HG03439 (cell line): ENCODE measurements around the gene DDX54.
"Not testable (repeated sequence)": the region's sequence is repeated elsewhere in the genome, so short reads cannot be mapped to it uniquely, and the experiment has no call there.

Source experiments
- ATAC-seq: cut with Tn5 transposase; IDR thresholded peaks from one replicate; pipeline ENCODE4 v1.9.1; 2021; ENCODE audit warnings: mild to moderate bottlenecking, moderate library complexity; ENCODE audit not compliant: unreplicated experiment

The DDX54 gene

DNA sequence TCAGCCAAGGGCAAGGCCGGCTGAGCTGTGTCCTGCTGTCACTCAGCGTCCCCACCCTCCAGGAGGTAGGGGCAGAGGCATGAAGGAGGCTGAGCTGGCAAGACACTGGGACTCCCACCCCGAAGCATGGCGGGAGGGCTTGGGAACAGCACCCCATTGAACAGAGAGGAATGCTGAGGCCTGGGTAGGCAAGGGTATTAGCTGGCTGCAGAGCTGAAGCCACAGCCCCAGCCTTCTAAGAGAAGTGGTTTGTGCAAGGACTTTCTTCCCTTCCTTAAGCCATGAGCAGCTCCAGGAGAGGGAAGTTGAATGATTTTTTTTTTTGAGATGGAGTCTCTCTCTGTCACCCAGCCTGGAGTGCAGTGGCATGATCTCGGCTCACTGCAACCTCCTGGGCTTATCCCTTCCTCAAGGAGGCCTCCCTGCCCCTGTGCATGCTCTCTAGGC lies 42.4 kb downstream of the DDX54 start:
- no peak for ATAC-seq

DNA sequence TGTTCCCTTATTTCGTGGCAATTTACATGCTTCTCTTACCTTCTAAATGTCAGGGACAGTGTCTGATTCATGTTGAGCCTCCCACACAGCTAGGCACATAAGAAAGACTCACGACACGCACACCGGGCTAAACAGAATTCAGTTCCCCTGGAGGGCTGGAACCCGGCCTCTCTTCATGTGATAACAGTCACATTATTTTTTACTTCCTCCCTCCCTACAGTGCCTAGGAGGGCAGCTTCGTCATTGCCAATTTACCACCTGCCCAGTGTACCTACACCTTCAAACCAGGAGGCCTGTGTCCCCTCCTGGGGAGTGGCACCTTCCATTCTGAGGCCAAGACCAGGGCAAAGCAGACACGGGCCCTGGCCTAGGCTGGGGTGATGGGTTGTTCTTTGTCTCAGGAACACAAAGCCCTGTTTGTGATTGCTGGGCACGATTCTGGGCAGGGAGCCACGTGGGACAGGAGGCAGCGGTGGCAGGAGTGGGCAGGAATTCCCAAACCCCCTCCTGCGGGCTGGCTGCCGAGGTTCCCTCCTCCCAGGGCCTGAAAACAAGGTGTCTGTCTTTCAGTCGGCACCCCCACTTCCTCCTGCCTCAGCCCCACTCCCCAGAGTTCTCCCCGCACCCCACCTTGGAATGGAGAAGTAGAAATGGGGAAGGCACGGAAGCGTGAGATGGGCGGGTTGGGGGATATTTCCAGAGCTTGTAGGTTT lies 42.9 kb downstream of the DDX54 start:
- no peak for ATAC-seq

DNA sequence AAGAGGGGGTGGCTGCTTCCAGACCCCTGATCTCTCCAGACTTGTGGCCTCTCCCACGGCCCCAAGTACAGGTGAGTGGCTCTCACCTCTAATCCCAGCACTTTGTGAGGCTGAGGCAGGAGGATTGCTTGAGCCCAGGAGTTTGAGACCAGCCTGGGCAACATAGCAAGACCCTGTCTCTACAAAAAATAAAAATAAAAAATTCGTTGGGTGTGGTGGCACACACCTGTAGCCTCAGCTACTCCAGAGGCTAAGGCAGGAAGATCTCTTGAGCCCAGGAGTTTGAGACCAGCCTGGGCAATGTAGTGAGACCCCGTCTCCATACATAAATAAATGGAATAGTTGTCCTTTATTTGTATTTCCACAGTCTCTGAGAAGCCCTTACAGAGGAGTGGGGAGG lies 43.6 kb downstream of the DDX54 start:
- not testable (repeated sequence) for ATAC-seq

DNA sequence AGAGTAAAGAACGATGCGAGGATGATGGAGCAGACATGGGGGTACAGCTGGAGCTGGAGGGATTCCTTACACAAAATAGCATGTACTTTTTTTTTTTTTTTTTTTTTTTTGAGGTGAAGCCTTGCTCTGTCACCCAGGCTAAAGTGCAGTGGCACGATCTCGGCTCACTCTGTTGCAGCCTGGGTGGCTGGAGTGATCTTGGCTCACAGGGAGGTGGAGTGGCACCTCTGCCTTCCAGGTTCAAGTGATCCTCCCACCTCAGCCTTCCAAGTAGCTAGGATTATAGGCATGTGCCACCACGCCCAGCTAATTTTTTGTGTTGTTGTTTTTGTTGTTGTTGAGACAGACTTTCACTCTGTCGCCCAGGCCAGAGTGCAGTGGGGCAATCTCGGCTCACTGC lies 44.6 kb downstream of the DDX54 start:
- ATAC-seq: no peak

DNA sequence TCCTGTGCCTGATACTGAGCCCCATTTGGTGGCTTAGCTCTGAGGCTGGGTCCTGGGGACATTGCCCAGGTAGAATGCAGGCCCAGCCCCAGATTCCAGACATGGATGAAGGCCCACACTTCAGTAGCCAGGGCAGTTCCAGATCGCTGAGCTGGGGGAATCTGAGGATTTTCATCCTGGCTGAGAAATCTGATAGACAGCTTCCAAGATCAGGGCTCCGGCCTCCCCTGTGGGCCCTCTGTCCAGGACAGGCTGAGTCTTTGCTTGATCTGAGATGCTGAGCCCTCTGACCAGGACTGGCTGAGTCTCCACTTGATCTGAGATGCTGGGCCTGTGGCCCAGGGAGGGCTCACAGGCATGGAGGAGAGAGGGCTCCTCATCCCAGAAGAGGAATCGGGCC lies 46.5 kb downstream of the DDX54 start:
- no peak for ATAC-seq

DNA sequence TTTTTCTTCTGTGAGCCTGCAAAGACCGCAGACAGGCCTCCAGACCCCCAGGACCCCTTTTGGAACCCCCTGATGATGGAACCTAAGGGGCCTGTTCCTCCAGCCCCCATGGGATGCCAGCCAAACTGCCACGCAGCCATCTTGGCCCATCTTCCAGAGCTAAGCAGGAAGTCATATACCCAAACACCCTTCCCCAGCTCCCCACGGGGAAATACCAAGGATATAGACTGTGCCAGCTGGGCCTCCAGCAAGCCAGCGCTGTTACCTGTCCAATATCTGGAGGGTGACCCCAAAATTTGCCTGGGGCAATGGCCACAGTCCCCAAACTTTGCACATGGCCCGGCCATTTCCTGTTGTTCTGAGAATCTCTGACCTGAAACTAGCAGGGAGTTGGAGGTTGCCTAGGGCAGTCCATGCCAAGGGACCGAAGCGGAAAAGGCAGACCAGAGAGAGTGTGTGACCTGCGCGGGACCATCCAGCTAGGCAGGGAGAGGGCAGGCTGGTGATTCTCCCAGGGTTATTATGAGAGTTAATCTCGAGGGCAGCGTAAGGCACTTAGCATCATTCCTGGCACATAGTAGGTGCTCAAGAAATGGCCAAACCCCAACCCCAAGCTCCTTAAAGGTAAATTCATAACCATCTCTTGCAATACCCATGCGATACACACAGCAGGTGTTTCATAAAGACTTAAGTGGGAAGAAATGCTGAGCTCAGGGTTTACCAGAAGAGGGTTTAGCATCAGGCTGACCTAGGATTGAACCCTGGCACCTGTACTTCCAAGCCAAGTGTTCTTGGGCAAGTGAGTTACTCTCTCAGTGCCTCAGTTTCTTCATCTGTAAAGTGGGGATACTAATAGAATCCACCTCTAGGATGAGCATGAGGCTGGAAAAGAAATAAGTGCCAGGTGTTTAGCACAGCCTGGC lies 47.2 kb downstream of the DDX54 start:
- no peak for ATAC-seq

DNA sequence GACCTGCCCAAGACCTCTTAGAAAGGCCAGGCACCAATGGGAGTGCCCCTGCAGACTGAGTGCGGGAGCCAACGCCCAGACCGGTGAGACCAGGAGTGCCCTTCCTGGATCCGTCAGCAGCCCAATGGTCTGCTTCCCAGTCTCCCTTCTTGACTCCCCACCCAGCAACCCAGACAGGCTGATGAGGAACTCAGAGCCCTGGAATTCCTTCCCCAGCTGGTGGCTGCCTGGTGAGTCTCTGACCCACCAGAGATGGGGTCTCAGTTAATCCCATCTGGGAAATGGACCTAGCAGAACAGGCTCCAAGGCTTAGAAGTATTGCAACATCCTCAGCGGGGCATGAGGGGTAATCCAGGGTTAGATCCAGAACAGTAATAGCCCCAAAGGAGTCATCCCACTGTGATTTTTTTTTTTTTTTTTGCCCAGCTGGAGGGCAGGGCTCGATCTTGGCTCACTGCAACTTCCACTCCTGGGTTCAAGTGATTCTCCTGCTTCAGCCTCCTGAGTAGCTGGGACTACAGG lies 48.2 kb downstream of the DDX54 start:
- ATAC-seq: no peak

DNA sequence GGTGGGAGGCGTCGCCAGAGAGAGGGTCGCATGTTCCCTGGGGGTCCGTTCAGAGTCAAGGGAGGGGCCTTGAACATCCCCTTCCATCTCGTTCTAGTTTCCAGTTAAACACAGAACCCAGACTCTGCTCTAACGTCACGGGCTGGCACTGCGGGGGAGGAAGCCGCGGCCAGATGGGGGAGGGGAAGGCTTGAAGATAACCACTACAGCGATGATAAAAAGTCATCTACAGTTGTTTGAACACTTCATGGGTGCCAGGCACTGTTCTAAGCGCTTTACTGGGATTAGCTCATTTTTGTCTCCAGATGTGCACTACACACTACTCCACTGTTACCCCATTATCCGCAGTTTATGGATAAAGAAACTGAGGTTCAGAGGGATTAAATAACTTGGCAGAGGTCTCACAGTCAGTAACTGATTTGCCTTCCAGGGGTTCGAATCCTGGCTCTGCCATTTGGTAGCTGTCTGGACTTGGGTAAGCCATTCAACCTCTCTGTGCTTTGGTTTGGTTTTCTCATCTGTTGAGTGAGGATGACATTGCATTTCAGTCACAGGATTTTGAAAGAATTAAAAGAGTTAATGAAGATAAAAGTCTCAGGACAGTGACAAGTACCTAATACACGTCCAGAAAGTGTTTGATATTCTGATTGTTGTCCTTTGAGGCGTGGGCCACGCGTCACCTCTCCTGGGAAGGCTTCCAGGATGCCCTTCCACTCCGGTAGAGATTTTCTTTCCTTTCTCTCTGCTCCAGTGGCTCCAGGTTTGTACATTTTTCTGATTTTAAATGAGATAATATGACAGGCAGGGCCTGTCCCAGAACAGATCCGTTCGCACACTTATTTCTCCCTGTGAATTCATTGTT lies 48.9 kb downstream of the DDX54 start:
- no peak for ATAC-seq

DNA sequence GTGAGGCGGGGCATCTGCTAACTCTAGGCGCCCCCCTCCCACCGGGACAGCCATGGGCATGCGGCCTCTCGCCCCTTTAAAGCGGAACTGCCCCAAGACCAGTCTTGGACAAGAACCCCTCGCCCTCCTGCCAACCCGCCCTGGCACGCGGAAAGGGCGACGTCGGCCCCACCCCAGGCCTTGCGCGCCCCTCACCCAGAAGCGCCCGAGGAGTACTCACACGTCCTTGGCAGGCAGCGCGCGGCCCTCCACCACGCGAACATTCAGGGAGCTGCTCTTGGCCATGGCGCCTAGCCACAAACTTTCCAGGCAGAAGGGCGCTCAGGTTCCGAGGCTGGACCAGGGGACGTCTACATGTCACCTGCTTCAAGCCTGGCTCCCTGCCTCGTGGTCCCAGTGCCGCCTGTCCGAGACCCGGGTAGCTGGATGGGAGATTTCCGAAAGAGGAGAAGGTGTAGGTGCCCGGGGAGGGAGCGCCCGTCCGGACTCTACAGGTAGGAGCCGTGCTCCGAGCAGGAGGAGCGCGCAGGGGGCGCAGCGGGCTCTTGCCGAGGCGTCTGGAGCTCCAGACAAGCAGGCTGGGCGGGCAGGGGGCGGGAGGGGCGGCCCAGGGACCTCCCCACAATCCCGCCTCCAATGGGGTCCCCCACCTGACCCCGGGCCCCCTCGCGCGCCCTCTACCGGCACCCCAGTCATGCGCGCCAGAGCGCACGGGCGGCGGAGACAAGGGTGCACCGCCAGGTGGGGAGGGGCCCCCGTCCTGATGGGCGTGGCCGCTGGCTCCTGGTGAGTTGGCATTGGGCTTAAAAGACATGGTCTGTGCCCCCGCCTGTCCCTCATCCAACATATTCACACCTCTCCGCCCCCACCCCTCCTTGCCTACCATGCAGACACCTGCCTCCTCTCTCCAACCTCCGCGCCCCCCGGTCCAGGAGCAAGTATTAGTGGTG lies 49.8 kb downstream of the DDX54 start, which contains the start of gene RASAL1:
Gene RASAL1, minus strand, starts transcription at position 584 of the 950 bp plus-strand sequence. Its CDS starts 299 bp downstream, at position 285.
- peak; percentile 58 for ATAC-seq

DNA sequence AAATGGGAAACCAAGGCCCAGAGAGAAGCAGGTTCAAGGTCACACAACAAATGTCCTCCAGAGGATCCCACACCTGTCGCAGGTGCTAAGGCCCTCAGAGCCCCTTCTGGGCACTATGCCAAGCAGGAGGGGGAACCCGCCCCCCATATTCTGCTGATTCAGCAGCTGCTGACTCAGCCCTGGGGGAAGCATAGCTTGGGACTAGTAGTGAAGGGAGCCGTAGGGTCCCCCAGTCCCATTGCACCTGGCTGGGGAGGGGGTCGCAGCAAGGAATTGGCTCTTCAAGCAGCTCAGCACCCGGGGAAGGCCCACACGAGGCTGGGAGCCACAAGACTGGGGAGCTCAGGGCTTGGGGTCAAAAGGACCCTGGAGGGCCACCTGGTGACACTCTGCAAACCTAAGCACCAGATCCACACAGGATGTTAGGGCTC lies 50.7 kb downstream of the DDX54 start:
- no peak for ATAC-seq

DNA sequence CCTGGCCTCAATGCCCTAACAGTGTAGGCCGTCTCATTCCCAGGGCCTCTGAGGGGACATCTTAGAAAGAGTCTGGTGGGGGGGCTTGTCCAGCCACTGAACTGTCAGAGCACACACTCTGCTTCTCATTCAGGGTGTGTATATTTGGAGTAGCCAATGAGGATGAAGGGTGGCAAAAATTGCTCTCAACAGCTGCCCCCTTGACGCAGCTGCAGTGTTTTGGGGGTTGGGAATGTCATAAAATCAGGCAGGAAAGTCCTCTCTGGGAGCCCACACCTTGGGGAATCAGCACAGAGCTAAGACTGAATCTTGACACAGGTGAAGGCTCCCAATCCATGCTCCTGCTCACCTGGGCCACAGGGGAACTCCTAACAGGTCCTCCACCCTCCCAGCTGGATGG lies 51.2 kb downstream of the DDX54 start:
- no peak for ATAC-seq

DNA sequence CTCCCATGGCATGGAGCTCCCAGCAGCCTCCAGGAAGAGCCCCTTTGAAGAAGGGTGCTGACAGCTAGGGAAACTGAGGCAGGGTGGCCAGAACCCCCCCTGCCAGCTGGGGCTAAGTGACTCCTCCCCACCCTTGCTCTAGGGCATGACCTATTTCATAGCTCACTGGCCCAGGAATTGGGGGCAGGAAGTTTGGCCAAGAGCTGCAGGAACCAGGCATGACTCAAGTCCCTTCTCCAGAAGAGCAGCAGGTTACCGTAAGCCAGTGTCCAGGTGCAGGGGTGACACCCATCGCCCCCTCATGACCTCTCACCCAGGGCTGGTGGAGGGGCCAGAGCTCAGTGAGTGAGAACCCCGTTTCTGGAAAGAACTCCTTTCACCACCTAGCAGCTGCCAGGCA lies 51.6 kb downstream of the DDX54 start:
- ATAC-seq: no peak

DNA sequence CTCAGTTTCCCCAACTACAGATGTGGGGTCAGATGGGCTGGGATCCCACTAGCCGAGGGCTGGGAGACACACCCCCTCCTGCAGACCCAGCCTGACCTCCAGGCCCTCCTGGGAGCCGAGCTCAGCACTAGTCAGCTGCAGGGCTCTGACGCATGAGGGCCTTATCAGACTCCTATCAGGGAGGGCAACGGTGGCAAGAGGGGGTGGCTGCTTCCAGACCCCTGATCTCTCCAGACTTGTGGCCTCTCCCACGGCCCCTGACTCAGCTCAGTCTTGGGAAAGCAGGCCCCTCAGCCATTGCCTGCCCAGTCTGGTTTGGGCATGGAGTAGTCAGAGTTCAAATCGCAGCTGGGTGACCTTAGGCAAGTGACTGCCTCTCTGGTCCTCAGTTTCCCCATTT lies 52.2 kb downstream of the DDX54 start:
- no peak for ATAC-seq

DNA sequence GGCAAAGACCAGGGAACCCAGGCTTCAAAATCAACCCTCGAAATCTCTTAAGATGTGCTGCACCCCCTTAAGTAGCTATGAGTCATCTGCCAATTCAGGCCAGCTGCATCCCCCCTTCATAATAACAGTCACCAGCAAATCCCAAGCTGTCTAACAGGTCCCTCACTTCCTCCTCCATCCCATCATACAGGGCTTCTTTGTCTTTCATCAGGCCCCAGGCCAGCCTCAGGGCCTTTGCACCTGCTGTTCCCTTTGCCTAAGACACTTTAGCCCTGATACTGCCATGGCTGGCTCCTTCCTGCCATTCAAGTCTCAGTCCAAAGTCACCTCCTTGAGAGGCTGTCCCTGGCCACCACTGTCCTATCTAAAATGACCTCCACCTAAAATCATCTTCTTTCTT lies 53.7 kb downstream of the DDX54 start:
- no peak for ATAC-seq

DNA sequence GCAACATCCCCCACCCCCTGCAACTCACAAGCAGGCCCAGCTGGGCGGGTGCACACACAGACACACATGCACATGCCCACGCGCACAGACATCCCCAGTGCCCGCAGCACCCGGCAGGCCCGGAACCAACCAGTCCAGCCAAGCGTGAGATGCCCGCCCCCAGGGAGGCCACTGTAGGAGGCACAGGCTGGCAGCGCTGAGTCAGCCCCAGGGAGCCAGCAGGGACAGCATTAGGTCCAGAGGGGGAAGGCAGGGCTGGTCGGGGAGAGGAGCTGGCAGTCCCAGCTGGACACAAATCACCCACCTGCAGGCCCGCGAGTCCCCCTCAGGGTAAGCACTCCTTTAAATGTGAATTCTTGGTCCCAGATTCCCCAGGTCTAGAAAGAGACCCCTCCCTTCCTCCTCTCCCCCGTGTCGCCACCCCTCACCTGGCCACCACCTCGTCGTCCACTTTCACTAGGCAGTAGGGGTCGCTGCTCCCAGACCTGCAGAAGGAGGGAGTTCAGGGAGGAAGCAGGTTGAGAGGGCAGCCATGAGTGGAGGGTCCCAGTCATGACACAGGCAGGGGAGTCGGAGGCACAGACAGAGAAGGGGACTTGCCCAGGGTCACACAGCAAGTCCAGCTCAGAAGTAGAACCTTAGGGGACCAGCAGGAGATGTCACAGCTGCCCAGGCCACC lies 54.7 kb downstream of the DDX54 start:
- ATAC-seq: no peak

DNA sequence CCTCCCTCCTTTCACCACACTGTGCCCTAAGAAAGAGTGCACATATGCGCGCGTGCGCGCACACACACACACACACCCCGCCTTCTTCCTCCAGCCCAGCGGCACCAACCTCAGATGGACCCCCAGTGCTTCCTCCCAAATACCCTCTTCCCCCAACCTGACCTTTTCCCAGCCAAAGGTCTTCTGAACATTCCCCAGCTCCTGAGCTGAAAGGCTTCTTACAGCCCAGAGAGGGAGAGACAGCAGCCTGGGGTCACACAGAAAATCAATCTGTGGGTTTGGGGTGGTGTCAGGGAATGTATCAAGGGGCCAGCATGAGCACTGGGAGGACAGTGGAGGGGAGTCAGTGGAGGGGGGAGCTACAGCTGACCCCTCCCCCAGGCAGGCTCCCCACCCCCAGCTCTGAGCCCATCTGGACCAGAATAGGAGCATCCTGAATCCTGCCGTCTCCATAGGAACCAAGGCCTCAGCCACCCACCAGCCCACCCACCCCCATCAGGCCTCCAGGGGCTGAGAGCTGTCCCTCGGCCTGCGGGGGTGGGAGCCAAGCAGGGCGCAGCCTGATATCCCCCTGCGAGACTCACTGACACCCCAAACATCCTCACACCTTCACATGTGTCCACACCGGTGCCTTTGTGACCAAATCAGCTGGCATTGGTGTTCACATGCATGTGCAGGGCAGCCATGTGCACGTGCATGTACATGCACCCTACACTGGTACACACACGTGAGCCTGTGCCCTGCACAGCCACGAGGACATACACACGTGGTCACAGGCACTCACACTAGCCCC lies 55.4 kb downstream of the DDX54 start:
- no peak for ATAC-seq

DNA sequence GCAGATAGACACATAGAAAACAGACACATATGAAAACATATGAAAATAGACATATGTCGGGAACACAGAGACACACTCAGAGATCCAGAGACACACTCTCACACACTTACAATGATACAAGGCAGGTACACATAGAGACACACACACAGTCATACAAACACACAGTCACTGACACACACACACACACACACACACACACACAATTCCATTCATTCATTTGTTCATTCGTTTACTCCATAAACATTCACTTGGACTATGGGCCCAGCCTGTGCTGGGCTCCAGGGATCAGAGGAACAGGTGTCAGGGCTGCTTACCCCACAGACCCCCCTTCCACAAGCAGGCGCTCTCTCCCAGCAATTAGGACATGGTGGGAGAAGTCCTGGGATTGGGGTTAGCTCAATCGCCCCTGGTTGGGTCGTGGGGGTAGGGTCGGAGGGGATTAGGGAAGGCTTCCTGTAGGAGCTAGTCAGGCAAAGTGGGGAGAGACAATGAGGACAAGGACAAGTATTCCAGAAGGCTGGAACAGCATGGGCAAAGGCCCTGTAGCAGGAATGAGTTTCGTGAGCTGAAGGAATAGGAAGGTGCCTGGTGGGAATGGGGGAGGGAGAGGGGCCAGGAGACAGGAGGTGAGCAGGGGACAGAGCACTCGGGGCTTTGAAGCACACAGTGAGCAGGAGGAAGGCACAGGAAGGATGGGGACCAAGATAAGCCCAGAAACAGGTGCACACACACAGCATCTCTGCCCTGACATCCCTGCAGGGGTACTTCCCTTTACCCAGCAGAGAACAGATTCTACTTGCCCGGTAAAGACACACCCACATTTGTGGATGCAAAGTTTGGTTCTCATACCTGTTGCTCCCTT lies 56.2 kb downstream of the DDX54 start:
- ATAC-seq: no peak
